GM12892 (cell line): ENCODE results near the gene SMIM33.
"Not testable (repeated sequence)": the region's sequence is repeated elsewhere in the genome, so short reads cannot be mapped to it uniquely, and the experiment has no call there.

Experiments
- DNase-seq: peaks from one replicate; pipeline ENCODE4 v3.0.0; 2011; ENCODE audit not compliant: insufficient read length
- FAIRE-seq: peaks from 2 replicates; lab custom pipeline; 2011; peaks lifted over from hg19 to GRCh38; lab: Jason Lieb, UNC
- POLR2A ChIP-seq: IDR thresholded peaks from 2 replicates; pipeline ENCODE4 v1.6.1; 2011; ENCODE audit warnings: low read depth, low read length, control low read depth
- POLR2AphosphoS5 ChIP-seq: IDR thresholded peaks from 2 replicates; pipeline ENCODE4 v1.6.1; 2011; ENCODE audit warnings: low read depth, low read length, control low read depth
- TAF1 ChIP-seq: IDR thresholded peaks from 2 replicates; pipeline ENCODE4 v1.6.1; 2011; ENCODE audit warnings: low read depth, mild to moderate bottlenecking, control low read depth, low read length, borderline replicate concordance

SMIM33 gene

DNA sequence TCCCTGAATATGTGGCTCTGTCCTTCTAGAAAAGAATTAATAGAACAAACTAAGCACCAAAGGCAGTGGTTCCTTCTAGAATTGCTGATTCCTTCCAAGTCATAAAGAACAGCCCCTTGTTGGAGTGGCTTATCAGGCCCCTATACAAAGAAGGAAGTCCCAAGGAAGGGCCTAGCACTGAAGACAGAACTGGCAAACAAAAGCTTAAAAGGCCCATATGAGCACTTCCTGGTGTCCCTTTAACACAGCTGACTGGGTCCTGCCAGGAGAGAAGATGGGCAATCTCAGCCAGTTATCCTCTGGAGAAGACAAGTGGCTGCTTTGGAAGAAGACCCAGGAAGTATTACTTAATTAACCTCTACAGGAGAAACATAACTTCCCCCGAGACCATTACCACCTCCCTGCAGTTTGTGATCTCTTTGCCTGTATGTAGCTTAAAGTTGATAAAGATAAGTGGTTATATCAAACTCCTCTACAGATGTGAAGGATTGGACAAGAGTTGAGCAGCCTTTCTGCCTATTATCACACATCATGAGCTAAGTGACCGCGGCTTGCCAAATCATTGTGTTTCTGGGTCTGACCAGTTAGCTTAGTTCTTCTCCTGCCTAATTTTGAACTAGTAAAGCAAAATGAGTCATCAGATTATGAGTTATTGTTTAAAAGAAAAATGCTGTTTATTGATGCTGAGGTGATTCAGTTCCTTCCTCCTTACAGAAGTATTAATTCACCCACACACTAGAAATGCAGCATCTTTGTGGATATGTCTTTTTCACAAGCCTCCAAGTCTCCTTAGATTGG, 25.0 kb downstream of the SMIM33 start:
- DNase-seq (no peak), FAIRE-seq (no peak)
- TF ChIP-seq TAF1, result no peak
- no peak for TF ChIP-seq POLR2AphosphoS5

GRCh38 chr5:139501381-139501780, 30.6 kb downstream of the SMIM33 start:
- TF ChIP-seq POLR2AphosphoS5 (no peak), POLR2A (no peak), TAF1 (no peak)
- FAIRE-seq, result no peak

GRCh38 chr5:139503036-139503817, 32.4 kb downstream of the SMIM33 start:
- FAIRE-seq, DNase-seq: not testable (repeated sequence)

More at GRCh38 chr5:139501381-139501780, 30.6 kb downstream of the SMIM33 start:
- DNase-seq, result no peak

DNA sequence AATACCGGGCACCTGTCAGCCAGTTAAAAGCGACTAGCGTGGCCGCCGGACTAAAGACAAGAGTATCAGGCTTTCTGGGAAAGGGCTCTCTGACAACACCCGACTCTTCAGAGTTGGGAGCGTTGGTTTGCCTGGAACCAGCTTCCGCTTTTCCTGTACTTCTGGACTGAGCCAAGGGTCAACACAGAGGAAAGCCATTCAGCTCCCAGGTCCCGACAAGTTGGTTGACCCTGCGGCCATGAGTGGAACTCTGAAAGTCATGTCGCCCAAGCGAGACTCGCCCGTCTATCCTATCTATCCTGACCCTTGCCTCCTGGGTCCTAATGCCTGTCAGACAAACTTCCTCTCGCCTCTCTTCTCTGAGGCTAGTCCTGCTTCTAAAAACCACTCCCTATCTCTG, 33.1 kb downstream of the SMIM33 start:
- FAIRE-seq, DNase-seq: not testable (repeated sequence)

DNA sequence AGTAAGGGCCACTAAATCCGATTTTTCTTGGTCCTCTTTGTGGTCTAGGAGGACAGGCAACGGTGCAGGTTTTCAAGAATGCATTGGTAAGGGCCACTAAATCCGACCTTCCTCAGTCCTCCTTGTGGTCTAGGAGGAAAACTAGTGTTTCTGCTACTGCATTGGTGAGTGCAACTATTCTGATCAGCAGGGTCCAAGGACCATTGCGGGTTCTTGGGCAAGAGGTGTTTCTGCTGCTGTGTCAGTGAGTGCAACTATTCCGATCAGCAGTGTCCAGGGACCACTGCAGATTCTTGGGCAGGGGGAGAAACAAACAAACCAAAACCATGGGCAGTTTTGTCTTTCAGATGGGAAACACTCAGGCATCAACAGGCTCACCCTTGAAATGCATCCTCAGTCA, 33.9 kb downstream of the SMIM33 start:
- not testable (repeated sequence) for DNase-seq, FAIRE-seq

- DNase-seq, result no peak
- no peak for FAIRE-seq
- TF ChIP-seq POLR2AphosphoS5, result no peak
- no peak for TF ChIP-seq TAF1
- no peak for TF ChIP-seq POLR2A
Observed at GRCh38 chr5:139512786-139513390, 42.1 kb downstream of the SMIM33 start.

GRCh38 chr5:139513434-139513833, 42.6 kb downstream of the SMIM33 start:
- FAIRE-seq, result peak; percentile 67
- not testable (repeated sequence) for DNase-seq

GRCh38 chr5:139513852-139514485, 43.2 kb downstream of the SMIM33 start:
- DNase-seq (no peak), FAIRE-seq (no peak)
- TF ChIP-seq POLR2A (no peak), POLR2AphosphoS5 (no peak), TAF1 (no peak)

- FAIRE-seq (no peak), DNase-seq (no peak)
- TF ChIP-seq POLR2A (no peak), POLR2AphosphoS5 (no peak), TAF1 (no peak)
Observed at GRCh38 chr5:139514486-139514856, 43.7 kb downstream of the SMIM33 start.

GRCh38 chr5:139517683-139518564, 47.1 kb downstream of the SMIM33 start:
- TF ChIP-seq TAF1, result peak; percentile 87
- peak; percentile 88 for TF ChIP-seq POLR2AphosphoS5
- peak; percentile 88 for TF ChIP-seq POLR2A
- FAIRE-seq (peak; percentile 88), DNase-seq (peak; percentile 94)
